Stimulated activated CD8-positive, alpha-beta memory T cell treated with anti-CD3 and anti-CD28 coated beads, Interleukin-4, amount 100 ng/mL, for 4 hours (primary cell): Measurements from ENCODE around the gene LDHAL6A.

Experiments
- DNase-seq, 2 donors: peaks; one replicate each; pipeline ENCODE4 v3.0.0-alpha.2; 2020; ENCODE audit warnings: low read depth in 2 of 2, low spot score in 1 of 2

Gene LDHAL6A

DNA sequence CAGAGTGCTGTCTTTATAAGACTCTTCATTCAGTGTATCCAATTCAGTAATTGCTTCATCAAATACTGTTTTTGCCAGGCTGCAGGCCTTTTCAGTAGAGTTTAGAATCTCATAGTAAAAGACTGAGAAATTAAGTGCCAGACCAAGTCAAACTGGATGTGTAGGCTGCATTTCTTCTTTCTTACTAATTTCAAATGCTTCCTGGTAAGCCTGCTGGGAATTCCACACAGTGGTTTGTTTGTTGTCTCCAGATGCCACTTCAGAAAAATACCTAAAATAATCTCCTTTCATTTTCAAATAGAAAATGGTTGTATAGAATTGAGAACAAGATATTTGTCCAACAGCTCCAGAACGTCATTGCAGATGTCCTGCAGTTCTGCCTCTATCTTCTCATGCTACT, 34.7 kb downstream of the LDHAL6A start:
- DNase-seq, result no peak

DNA sequence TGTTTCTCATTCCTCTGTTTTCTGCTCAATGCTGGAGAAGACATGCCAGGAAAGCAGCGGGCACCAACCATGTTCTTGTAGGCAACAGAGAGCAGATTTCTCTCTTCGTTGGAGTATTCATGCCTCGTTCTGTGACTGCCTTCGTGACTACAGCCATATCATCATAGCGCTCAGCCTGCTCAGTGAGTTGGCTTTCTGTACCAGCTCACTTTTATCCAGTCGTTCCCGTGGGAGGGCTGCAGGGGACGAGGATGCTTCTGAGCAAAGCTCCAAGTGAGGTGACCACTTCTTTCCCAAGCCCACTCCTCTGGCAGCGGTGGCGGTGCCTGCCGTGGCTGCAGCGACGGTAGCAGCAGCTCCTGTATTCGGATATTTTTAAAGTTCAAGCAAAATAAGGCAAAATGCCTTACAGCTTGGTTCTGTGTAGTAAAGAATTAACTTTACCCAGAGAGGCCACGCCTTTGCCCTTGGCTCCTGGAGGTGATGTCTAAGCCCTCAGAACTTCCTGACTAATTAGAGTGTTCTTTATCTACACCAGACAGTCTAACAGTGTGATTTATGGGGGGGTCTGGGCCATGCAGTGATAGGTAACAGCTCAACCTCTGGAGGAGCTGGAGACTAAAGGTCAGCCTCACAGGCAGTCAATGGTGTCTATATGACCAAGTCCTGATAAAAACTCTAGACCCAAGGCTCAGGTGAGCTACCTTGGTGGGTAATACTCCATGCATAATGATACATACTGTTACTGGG, 35.3 kb downstream of the LDHAL6A start:
- DNase-seq, result no peak

DNA sequence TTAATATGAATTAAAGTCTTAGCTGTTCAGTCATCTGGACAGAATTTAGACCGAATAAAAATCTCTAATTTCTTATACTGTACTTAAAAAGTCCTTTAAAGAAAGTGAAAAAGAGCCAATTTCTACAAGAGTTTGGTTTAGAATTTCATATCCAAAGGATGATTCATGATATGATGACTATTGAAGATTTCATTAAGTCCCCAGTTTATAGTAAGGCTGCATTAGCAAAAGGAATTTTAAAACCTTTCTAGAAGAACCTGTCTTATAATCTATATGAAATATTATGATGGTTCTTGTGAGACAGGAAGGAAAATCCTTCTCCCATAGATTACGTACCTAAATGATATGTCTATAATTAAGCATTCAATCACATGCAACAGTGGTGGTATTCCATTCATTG, 36.3 kb downstream of the LDHAL6A start:
- no peak for DNase-seq

DNA sequence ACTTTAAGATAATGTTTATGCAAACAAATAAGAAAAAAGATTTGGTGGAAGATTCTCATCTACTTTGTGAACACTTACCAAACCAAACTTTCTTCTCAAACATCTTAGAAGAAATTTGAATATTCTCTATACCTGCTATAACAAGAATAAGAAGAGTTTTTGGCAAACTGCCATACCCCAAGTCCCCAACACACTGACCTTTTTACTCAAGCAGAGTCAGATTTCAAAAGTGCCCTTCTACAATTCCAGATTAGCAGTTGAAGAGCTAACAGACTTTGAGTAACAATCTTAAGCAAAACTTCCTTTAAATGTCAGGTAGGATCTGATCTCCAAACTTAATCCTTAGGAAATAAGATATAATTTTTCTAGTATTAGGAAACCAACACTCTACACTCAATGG, 37.2 kb downstream of the LDHAL6A start:
- DNase-seq, result no peak

DNA sequence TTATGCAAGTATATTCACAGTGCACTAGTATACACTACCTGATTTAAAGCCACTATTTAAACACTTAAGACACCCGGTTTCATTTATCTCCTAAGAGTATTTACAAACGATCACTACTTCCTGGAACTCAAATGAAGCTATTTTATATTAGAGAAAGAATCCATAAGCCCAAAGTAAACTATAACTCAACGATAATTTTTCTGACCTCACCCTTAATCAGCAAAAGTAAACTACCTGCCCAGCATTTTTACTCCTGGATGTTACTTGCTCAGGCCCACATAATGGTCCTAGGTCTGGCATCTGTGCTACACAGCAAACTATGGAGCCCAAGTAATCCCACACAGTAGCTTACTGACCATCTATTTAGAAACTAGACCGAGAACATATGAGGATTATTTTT, 37.7 kb downstream of the LDHAL6A start:
- no peak for DNase-seq

DNA sequence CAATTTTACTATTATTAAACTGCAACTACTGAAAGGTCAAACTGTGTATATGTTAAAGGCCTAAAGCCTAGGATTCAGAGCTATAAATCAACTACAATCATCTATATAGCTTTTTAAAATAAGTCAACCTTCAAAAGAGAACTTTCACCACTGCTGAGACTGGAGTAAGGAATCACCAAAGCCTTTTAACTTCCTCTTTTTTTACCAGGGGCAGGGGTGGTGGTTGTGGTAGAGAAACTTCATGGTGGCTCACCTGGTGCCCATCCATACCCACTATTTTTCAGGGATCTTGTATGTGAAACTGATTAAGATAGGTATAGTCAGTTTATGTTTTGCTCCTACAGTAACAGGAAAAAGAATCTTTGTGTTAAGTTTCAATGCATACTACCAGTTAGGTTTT, 39.6 kb downstream of the LDHAL6A start:
- DNase-seq, result no peak

DNA sequence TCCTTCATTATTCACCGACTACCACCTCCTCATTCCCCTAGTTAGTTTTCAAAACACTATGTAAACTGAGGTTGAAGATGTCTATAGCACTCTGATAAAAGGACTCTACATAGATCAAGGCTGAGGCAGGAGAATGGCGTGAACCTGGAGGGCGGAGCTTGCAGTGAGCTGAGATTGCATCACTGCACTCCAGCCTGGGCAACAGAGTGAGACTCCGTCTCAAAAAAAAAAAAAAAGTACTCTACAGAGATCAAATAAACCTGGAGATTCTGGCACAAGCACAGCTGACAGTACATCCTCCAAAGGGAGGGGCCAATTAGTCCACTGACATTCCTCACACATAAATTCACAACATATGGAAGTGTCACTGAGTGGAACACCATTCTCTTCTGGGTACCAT, 40.0 kb downstream of the LDHAL6A start:
- DNase-seq, result no peak

DNA sequence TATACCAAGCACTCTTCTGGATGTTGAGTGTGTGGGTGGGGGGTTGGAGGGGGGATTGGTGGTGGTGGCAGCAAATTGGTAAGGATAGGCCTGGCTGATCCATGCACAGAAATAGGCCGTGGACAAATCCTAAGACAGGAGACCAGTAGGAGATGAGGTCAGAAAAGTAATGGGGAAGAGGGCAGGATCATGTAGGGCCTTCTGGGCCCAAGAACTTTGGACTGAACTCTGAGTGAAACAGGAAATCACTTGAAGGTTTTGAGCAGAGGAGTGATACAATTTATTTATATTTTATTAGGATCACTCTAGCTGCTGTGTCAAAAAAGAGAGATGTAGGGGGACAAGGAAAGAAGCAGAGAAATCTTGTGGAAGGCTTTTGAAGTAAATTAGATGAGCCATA, 42.4 kb downstream of the LDHAL6A start:
- DNase-seq, result no peak

DNA sequence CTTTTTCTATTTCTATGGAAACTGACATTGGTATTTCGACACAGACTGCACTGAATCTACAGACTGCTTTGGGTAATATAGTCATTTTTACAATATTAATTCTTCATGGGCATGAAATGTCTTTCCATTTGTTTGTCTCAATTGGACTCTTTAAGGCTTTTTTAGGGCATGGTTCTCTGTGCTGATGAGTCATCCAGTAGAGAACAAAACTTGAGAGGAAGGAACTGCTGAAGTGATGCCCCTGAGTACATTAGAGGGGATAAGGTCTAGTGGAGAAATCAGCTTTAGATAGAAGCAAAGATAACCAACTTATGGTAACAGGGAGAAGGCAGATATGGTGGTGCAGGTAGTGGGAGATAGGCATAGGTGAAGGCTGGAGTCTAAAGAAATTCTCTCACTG, 46.0 kb downstream of the LDHAL6A start:
- no peak for DNase-seq

DNA sequence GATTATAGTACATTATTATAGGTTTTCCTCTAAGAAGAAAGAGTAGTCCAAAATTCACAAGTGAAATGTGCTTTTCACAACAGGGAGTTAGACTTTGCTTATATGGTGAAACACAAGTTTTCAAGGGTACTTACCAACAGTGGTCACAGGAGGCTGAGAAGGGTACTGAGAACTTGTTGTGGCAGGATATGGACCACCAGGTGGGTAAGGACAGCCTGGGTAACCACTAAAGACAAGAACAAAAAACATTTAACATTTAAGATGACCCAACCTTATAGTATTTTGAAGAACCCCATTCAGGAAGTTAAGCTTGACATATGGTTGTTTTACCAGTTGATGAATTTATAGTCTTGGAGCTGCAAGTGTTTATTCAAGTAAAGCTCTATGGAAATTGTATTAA, 46.7 kb downstream of the LDHAL6A start:
- no peak for DNase-seq

DNA sequence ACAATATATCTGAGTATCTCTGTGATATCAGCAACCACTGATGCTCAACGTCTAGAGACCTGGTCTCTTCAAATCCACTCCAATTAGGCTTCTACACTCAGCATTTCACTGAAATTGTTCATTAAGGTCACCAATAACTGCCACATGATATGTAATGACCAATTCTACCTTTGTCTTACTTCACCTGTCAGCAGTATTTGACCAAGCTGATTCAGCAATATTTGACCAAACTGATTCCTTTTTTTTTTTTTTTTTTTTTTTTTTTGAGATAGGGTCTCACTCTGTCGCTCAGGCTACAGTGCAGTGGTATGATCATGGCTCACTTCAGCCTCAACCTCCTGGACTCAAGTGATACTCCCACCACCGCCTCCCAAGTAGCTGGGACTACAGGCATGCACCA, 65.5 kb downstream of the LDHAL6A start:
- DNase-seq, result no peak

DNA sequence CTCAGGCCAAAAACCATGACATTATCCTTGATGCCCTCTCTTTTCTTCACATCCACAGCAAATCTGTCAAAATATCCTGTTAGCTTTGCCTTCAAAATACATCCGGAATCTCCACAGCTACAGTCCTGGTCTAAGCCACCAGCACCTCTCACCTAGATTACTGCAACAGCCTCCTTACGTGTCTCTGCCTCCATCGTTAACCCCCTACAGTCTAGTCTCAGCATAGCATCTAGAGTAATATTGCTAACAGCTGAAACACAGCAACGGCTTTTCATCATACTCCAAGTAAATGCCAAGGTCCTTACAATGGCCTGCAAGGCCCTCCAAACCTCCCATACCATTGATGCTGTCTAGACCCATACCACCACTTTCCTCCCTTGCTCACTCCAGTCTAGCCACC, 66.7 kb downstream of the LDHAL6A start:
- DNase-seq, result no peak

DNA sequence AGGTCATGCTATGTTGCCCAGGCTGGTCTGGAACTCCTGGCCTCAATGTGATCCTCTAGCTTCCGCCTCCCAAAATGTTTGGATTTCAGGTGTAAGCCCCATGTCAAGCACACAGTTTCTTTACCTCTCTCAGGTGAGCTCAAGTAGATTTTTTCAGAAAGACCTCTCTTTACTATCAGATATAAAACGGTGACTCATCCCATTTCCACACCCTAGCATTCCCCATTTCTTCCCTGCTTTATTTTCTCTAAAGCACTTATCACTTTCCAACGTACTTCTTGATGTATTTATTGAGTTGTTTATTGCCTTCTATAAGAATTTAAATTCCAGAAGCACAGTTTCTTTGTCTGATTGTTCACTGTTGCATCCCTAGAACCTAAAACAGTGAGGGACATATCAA, 67.4 kb downstream of the LDHAL6A start:
- DNase-seq, result no peak

DNA sequence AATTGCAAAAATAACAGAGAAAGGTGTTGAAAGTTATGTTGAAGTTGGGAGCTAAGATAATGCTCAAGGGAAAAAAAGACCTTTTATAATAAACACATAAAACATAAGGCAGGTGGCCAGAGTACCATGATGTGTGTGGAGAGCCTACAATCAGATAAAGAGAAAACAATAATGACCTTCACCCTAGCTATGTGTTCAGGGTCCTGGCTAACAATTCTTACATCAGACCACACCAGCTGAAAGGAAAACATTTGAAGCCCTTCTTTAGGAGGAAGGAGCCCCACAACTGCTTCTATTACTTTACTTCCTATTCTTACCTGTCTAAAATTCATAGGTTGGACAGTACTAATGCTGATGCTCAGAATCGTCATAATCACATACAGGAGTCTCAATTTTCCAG, 68.6 kb downstream of the LDHAL6A start:
- DNase-seq, result no peak

DNA sequence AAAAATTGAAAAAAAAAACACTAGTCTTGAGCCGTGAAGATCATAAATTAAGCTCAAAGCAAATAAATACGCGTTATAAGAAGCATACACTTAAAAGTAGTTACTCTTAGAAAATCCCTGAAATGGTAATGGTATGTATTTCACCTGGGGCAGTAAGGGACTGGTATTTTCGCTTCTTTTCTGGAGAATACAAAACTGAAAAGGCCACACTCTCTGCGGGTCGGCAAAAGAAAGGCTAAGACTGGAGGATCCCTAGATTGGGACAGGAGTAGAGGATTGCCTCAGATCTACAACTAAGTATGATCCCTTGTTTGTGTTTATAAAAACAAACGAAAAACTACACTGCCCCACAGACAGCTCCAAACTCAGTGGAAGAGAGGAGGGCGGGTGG, 70.5 kb downstream of the LDHAL6A start:
- DNase-seq, result no peak

DNA sequence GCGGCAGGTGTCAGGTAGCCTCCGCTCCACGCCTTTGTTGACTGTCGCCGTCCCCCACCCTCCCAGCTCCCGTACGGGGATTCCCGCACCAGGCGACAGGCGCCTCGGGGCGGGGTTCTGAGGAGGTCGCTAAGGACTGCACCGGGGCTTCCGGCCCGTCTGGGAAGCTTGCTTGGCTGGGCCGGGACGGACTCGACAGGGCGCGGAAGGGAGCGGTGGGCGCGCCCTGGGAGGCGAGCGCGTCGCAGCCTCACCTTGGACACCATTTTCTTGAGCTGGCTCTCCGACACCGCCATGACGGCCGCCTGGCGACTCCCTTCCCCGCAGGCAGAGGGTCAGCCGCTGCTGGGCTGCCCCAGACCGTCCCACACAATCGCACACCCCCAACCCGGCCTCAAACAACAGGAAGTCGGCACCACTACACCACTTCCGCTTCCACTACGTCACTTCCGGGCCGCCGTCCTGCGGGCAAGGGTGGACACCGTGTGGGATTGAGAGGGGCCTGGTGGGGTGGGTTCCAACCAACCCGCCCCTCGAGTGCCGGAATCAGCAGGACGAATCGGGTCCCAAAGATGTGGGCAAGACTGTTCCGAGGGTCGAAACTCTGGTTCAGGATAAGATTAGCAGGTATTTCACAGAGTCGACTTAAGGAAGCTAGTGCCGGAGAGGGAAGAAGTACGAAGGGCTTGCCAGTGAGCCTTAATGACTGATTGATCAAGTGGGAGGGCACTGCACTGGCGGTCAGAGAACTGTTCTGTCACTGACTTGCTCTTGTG, 71.1 kb downstream of the LDHAL6A start, which contains the start of gene TSG101:
Gene TSG101 (minus strand): TSS at position 422 of the 776 bp plus-strand sequence. CDS start 126 bp downstream, at position 296.
- DNase-seq, result peak; percentile 88 to 89

DNA sequence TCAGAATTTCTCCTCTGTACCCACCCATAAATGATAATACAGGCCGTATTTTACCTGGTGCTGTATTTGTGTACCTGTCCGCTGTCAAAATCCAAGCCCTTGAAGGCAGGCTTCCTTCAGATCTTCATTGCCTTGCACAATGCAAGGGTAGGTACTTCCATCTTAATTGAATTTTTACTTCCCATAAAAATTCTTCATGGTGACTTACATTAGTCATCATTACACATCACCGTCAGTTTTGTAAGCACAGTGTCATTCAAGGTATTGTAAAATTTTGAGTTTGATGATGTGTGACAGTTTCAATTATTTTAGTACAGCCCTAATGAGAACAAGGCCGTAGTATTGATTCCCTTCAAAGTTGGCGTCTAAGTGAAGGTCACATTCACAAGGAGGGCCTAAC, 71.9 kb downstream of the LDHAL6A start:
- no peak for DNase-seq
